Ureter (tissue), 1 donor: ENCODE data around the gene R3HDML. TPM values are rescaled to one million over a fixed set of nuclear protein-coding genes. Genes with fewer than 3 reads are reported as not detected.
"Not testable (repeated sequence)": the region's sequence is repeated elsewhere in the genome, so short reads cannot be mapped to it uniquely, and the experiment has no call there.

Experiments used
- DNase-seq: peaks from one replicate; pipeline ENCODE4 v3.0.0-alpha.2; 2020; ENCODE audit warnings: low spot score
- total RNA-seq: library from RNA; stranded (reverse); gene quantifications from one replicate; pipeline ENCODE4 v1.2.4, GENCODE V29; 2023
- donor health status: DM: yes; HTN: yes; CAD: no.

Gene R3HDML
- total RNA-seq, 1 donor from 2014 or later: not detected

- DNase-seq: no peak
Observed at GRCh38 chr20:44328428-44328827, 8.4 kb upstream of the R3HDML start.

DNA sequence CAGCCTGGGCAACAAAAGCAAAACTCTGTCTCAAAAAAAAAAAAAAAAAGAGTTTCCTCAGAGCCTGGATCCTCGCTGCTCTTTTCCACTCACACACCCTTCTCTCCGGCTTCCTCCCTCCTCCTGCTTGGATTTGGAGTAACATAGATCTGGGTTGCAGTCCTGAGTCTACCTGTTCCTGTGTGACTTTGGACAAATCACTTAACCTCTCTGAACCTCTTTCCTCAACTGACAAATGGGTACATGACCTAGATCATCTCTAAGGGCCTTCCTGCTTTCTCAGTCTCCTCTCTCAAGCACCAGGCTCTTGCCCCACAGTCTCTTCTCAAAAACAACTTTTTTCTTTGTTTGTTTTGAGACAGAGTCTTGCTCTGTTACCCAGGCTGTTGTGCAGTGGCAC is 5.6 kb upstream of the R3HDML start:
- no peak for DNase-seq

- DNase-seq: no peak
Observed at GRCh38 chr20:44334306-44334705, 2.5 kb upstream of the R3HDML start.

DNA sequence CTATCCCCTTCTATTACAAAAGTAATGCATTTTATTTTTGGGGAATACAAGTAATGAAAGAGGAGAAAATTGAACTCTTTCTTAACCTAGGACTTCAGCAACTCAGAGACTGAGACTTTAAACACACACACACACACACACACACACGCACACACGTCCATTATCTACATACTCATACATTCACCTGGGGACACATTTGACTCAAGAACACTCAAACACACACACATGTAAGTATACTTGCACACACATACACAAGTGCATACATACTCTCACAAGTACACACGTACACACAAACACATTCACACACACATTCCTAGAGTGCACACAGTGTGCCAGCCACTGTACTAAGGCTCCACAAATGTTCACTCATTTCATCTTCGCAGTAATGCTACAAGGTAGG is 2.1 kb upstream of the R3HDML start:
- no peak for DNase-seq

- no peak for DNase-seq
Observed at GRCh38 chr20:44335675-44336074, 1.2 kb upstream of the R3HDML start.

- DNase-seq: no peak
Observed at GRCh38 chr20:44336086-44336485, 757 bp upstream of the R3HDML start.

- DNase-seq: no peak
Observed at GRCh38 chr20:44342248-44342647, 5.4 kb downstream of the R3HDML start.

GRCh38 chr20:44343162-44343675 is 6.4 kb downstream of the R3HDML start:
- no peak for DNase-seq

- no peak for DNase-seq
Observed at GRCh38 chr20:44344723-44345122, 7.9 kb downstream of the R3HDML start.

DNA sequence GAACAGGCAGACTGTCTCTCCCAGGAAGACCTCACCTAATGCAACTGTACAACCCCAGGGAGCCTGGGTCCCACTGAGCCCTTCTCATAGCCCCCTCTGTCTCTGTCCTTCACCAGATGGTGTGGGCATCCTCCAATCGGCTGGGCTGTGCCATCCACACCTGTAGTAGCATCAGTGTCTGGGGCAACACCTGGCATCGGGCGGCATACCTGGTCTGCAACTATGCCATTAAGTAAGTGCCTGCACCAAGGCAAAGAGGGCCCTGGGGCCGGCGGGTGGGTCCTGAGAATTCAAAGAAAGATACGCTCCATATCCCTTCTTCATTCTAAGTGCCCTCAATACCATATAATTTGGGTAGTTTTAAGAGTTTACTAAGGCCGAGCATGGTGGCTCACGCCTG is 8.3 kb downstream of the R3HDML start:
- DNase-seq: no peak

DNA sequence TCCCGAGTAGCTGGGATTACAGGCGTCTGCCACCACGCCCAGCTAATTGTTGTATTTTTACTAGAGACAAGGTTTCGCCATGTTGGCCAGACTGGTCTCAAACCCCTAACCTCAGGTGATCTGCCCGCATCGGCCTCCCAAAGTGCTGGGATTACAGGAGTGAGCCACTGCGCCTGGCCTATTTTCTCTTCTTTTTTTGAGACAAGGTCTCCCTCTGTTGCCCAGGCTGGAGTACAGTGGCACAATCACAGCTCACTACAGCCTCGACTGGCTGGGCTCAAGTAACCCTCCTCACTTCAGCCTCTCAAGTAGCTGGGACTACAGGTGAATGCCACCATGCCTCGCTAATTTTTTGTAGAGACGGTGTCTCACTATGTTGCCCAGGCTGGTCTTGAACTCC is 9.1 kb downstream of the R3HDML start:
- not testable (repeated sequence) for DNase-seq

- DNase-seq: no peak
Observed at GRCh38 chr20:44348168-44348659, 11.4 kb downstream of the R3HDML start.

DNA sequence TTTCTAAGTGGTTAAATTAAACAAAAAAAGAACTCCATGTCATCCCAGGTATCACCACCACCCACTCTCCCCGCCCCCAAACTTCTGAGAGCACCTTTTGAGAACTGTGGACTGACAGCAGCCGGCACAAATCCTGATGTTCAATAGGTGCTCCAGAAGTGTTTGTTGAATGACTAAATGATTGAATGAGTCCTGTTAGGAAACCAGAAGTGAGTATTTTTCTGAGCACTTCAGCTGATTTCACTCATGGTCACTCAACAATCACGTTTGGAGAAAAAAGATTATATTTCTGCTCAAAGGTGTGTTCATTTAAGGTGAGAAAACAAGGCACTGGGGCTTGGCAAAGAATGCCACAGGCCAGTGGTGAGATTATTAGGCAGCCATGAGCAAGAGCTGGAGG is 12.5 kb downstream of the R3HDML start:
- DNase-seq: no peak

- no peak for DNase-seq
Observed at GRCh38 chr20:44350567-44350966, 13.7 kb downstream of the R3HDML start.

DNA sequence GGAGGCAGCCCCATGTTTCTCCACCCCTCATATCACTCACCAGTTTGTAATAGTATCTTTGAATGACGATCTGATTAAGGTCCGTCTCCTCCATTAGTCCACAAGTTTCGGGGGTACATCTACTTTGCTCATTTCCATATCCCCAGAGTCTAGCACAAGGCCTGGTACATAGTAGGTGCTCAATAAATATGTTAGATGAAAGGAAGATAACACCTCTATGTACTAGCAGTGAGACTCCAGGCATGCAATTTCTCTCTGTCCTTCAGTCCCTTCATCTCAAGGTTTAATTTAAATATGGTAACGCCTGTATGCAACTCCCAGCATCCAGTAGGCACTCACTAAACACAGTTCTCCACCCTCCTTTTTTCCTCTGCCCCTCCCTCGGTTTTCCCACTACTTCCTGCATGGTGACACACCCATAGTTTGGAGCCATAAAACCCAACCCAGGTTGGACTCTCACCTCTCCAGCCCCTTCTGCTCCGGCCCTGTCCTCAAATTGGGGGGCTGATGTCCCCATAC is 18.2 kb downstream of the R3HDML start:
- no peak for DNase-seq

DNA sequence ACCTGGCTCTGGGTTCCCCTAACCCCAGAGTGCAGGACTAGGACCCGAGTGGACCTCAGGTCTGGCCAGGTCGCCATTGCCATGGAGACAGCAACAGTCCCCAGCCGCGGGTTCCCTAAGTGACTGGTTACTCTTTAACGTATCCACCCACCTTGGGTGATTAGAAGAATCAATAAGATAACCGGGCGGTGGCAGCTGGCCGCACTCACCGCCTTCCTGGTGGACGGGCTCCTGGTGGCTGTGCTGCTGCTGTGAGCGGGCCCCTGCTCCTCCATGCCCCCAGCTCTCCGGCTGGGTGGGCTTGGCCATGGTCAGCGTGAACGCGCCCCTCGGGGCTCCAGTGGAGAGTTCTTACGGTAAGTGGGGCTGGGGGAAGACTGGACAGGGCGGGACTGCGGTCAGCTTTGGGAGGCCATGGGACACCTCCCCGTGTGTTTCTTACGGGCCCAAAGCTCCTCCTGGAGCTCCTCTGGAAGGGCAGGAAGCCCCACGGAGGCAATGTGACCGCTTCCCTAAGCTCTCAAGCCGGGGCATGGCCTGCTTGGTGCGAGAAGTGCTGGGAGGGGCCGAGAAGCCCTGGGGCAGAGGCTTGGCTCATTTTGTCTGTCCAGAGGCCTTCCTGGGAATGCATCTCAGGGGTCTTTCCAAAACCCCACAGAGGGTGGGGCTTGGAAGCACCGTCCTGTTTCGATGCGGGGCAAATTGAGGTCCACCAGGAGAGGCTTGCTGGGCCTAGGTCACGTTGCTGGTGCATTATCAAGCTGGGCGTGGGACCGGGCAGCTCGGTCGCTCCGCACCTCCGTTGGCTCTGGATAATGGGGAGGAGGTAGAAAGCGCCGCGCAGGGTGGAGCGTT is 18.9 kb downstream of the R3HDML start, which contains the start of gene HNF4A:
Gene HNF4A, plus strand, starts transcription at position 202 of the 855 bp plus-strand sequence. Its CDS starts 106 bp downstream, at position 308.
- no peak for DNase-seq

GRCh38 chr20:44356353-44356723 is 19.5 kb downstream of the R3HDML start:
- DNase-seq: no peak

- no peak for DNase-seq
Observed at GRCh38 chr20:44357020-44357419, 20.2 kb downstream of the R3HDML start.

DNA sequence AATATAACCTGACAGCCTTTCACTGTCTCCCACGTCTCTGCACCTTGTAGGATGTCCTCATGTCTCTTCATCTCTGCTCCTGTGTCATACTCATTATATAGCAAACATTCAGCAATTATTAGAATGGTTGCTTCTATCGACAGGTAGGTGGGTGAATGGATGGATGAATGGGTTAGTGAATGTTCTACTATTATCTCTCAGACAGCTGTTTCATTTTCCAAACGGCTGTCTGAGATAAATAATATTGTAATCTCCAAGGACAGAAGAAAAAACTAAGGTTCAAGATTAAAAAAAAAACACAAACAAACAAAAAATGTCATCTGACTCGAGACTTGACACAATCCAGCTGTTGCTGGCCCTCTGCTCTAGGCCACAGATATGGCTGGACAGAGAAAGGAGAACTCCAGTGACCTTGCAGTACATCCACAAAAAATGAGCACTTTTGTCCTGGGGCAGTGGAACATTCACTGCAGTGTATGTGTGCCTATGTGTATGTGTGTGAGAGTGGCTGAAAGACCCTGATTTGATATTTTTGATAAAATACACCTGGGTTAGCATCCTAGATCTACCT is 20.8 kb downstream of the R3HDML start:
- no peak for DNase-seq

- DNase-seq: no peak
Observed at GRCh38 chr20:44358776-44359175, 21.9 kb downstream of the R3HDML start.

GRCh38 chr20:44360221-44360620 is 23.4 kb downstream of the R3HDML start:
- no peak for DNase-seq

- DNase-seq: no peak
Observed at GRCh38 chr20:44361021-44361420, 24.2 kb downstream of the R3HDML start.

GRCh38 chr20:44362466-44362940 is 25.7 kb downstream of the R3HDML start:
- DNase-seq: no peak
